WTC11 (cell line): ENCODE data around the gene COL5A1. TPM values are rescaled to one million over a fixed set of nuclear protein-coding genes. Genes with fewer than 3 reads are reported as not detected.

Experiments used
- ATAC-seq: fragments of 200-7000 bp; cut with Tn5 transposase; 2 replicates; pipeline ENCODE4 v1.10.0; 2021; ENCODE audit warnings: mild to moderate bottlenecking, moderate library complexity
- CTCF ChIA-PET: fragments of 300-600 bp; sonication (Branson Sonifier 250); formaldehyde crosslinking; loops from one replicate; lab custom pipeline; 2021; ENCODE audit warnings: antibody characterized with exemption; lab: Charles Lee
- POLR2A ChIA-PET: fragments of 350-600 bp; sonication (Branson Sonifier 250); formaldehyde crosslinking; loops from one replicate; lab custom pipeline; 2021; ENCODE audit warnings: antibody characterized with exemption; lab: Charles Lee
- DNase-seq: peaks from one replicate; pipeline ENCODE4 v3.0.0; 2021; ENCODE audit warnings: low spot score
- H3K27ac Mint-ChIP-seq: 2 replicates; pipeline ENCODE4 v1.8.0; 2021; ENCODE audit warnings: mixed read lengths
- H3K27me3 Mint-ChIP-seq: 2 replicates; pipeline ENCODE4 v1.8.0; 2021; ENCODE audit warnings: low read depth, mild to moderate bottlenecking, moderate library complexity, mixed read lengths
- H3K36me3 Mint-ChIP-seq: 2 replicates; pipeline ENCODE4 v1.8.0; 2021; ENCODE audit warnings: mixed read lengths
- H3K4me1 Mint-ChIP-seq: 2 replicates; pipeline ENCODE4 v1.8.0; 2022; ENCODE audit warnings: mixed read lengths
- H3K4me3 Mint-ChIP-seq: 2 replicates; pipeline ENCODE4 v1.8.0; 2021; ENCODE audit warnings: mild to moderate bottlenecking, moderate library complexity, mixed read lengths
- H3K9me3 Mint-ChIP-seq: 2 replicates; pipeline ENCODE4 v1.8.0; 2021; ENCODE audit warnings: mixed read lengths
- CREB1 ChIP-seq: sonication (generic); formaldehyde crosslinking; IDR thresholded peaks from 2 replicates; pipeline ENCODE4 v1.8.0; 2023; ENCODE audit warnings: mild to moderate bottlenecking, missing genetic modification reagents
- CREM ChIP-seq: sonication (generic); formaldehyde crosslinking; IDR thresholded peaks from 2 replicates; pipeline ENCODE4 v1.8.1; 2022; ENCODE audit warnings: mild to moderate bottlenecking, missing genetic modification reagents, moderate library complexity
- CTCF ChIP-seq: fragments of 200-600 bp; IDR thresholded peaks from 2 replicates; pipeline ENCODE4 v1.8.0; 2022; ENCODE audit warnings: antibody characterized with exemption
- EMX1 ChIP-seq: fragments of 250-450 bp; sonication (Bioruptor Pico); IDR thresholded peaks from 2 replicates; pipeline ENCODE4 v1.8.0; 2021; ENCODE audit warnings: mild to moderate bottlenecking
- FOXP1 ChIP-seq: sonication (generic); formaldehyde crosslinking; IDR thresholded peaks from 2 replicates; pipeline ENCODE4 v1.8.0; 2022; ENCODE audit warnings: missing genetic modification reagents, mild to moderate bottlenecking, moderate library complexity, borderline replicate concordance
- GRHL2 ChIP-seq: fragments of 250-450 bp; sonication (Bioruptor Pico); IDR thresholded peaks from 2 replicates; pipeline ENCODE4 v1.8.0; 2022; ENCODE audit warnings: mild to moderate bottlenecking, moderate library complexity; ENCODE audit not compliant: insufficient replicate concordance, severe bottlenecking
- HMGA2 ChIP-seq: fragments of 250-450 bp; sonication (Bioruptor Pico); IDR thresholded peaks from 2 replicates; pipeline ENCODE4 v1.4.0; 2021; ENCODE audit warnings: mild to moderate bottlenecking, moderate library complexity
- JUN ChIP-seq: sonication (generic); formaldehyde crosslinking; IDR thresholded peaks from 2 replicates; pipeline ENCODE4 v1.8.0; 2023; ENCODE audit warnings: mild to moderate bottlenecking, missing genetic modification reagents
- NFYB ChIP-seq: sonication (generic); formaldehyde crosslinking; conservative IDR thresholded peaks from 2 replicates; pipeline ENCODE4 v1.8.0; 2022; ENCODE audit warnings: low read depth, missing genetic modification reagents
- NR3C1 ChIP-seq: sonication (generic); formaldehyde crosslinking; conservative IDR thresholded peaks from 2 replicates; pipeline ENCODE4 v1.8.1; 2023; ENCODE audit warnings: low read depth, mild to moderate bottlenecking, missing genetic modification reagents
- OVOL2 ChIP-seq: fragments of 250-450 bp; sonication (Bioruptor Pico); IDR thresholded peaks from 2 replicates; pipeline ENCODE4 v1.9.0; 2021; ENCODE audit warnings: mild to moderate bottlenecking, borderline replicate concordance
- PRDM15 ChIP-seq: sonication (generic); formaldehyde crosslinking; IDR thresholded peaks from 2 replicates; pipeline ENCODE4 v1.8.0; 2022; ENCODE audit warnings: missing genetic modification reagents
- RORB ChIP-seq: fragments of 250-450 bp; sonication (Bioruptor Pico); IDR thresholded peaks from 2 replicates; pipeline ENCODE4 v1.9.0; 2021; ENCODE audit warnings: mild to moderate bottlenecking
- SMAD3 ChIP-seq: sonication (generic); formaldehyde crosslinking; IDR thresholded peaks from 2 replicates; pipeline ENCODE4 v1.8.0; 2022; ENCODE audit warnings: missing genetic modification reagents, mild to moderate bottlenecking, borderline replicate concordance
- SMAD4 ChIP-seq: sonication (generic); formaldehyde crosslinking; IDR thresholded peaks from 2 replicates; pipeline ENCODE4 v1.8.0; 2022; ENCODE audit warnings: mild to moderate bottlenecking, missing genetic modification reagents
- TCF7 ChIP-seq: sonication (generic); formaldehyde crosslinking; IDR thresholded peaks from 2 replicates; pipeline ENCODE4 v1.8.0; 2022; ENCODE audit warnings: mild to moderate bottlenecking, low read depth, missing genetic modification reagents, moderate library complexity
- ZBTB21 ChIP-seq: sonication (generic); formaldehyde crosslinking; IDR thresholded peaks from 2 replicates; pipeline ENCODE4 v1.8.1; 2023; ENCODE audit warnings: mild to moderate bottlenecking, missing genetic modification reagents, borderline replicate concordance
- ZNF121 ChIP-seq: sonication (generic); formaldehyde crosslinking; IDR thresholded peaks from 2 replicates; pipeline ENCODE4 v1.8.0; 2023; ENCODE audit warnings: missing genetic modification reagents
- ZNF232 ChIP-seq: sonication (generic); formaldehyde crosslinking; IDR thresholded peaks from 2 replicates; pipeline ENCODE4 v1.8.0; 2022; ENCODE audit warnings: mild to moderate bottlenecking, missing genetic modification reagents
- ZNF263 ChIP-seq: sonication (generic); formaldehyde crosslinking; IDR thresholded peaks from 2 replicates; pipeline ENCODE4 v1.8.1; 2022; ENCODE audit warnings: low read depth, mild to moderate bottlenecking, moderate library complexity, missing genetic modification reagents
- ZNF416 ChIP-seq: fragments of 250-450 bp; sonication (Bioruptor Pico); IDR thresholded peaks from 2 replicates; pipeline ENCODE4 v1.9.0; 2021; ENCODE audit warnings: mild to moderate bottlenecking, inconsistent platforms
- total RNA-seq: library from RNA; stranded (reverse); gene quantifications from 3 replicates; pipeline ENCODE4 v1.2.3, GENCODE V29; 2021
- TF ChIP-seq, protein P1 (sequence below): fragments of 250-450 bp; sonication (Bioruptor Pico); IDR thresholded peaks from 2 replicates; pipeline ENCODE4 v1.9.0; 2021; ENCODE audit warnings: mild to moderate bottlenecking

COL5A1 gene
- total RNA-seq, 1 experiment from 2014 or later = 13.5 TPM

DNA sequence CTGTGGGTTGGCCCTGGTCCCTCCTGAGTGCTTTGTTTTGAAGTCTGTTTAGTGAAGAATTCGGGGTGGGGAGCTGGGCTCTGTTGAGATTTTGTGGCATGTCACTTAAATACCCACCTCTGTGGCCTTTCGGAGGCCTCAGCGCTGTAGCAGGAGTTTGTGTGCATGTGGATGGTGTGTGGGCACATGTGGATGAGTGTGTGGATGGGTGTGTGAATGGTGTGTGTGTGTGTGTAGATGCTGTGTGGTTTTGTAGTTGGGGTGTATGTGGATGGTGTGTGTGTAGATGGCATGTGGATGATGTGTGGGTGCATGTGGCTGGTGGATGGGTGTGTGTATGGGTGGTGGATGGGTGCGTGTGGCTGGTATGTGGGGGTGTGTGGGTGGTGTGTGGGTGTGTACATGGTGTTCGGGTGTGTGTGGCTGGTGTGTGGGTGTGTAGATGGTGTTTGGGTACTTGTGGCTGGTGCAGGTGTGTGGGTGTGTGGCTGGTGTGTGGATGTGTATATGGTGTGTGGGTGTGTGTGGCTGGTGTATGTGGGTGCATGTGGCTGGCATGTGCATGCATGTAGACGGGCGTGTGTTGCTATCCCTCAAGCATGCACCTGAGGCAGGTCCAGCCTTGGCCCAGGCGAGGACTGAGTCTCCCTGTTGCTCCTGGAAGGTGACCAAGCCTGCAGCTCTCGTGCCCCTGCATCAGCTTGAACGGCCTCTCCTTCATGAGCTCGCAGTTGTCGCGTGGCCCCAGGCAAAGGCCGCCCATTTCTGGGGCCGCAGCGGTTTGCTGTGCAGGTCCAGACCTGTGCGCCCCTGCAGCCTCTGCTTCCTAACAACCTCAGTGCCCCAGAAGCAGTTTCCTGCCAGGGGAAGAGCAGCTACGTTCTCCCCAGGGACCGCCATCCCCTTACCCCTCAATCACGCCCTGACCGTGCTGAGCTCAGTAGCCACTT is 185.0 kb downstream of the COL5A1 start:
- Mint-ChIP-seq H3K27ac (0 out of 2 replicates have a peak overlapping the region, but pooled peaks have one; percentile 36), H3K4me3 (no peak overlapping the region), H3K4me1 (no peaks in the 10 kb centered on the region), H3K27me3 (no peaks in the 10 kb centered on the region), H3K9me3 (no peaks in the 10 kb centered on the region), H3K36me3 (no peaks in the 10 kb centered on the region)
- CTCF ChIA-PET = interaction anchor here (1.5 to 2.3 kb wide), 2 partner anchors 13 to 48 kb away, joined by 3 to 6 read pairs; no protein-coding TSS in a partner anchor
- TF ChIP-seq FOXP1 = 0 out of 2 replicates have a peak, but pooled peaks have one; percentile 36
- TF ChIP-seq ZBTB21 = no peak
- TF ChIP-seq ZNF232 (CRISPR knock-in tag) = no peak
- no peak for TF ChIP-seq SMAD3 (CRISPR knock-in tag)
- no peak for TF ChIP-seq CREB1 (CRISPR knock-in tag)
- TF ChIP-seq JUN (CRISPR knock-in tag) = no peak
- TF ChIP-seq CREM (CRISPR knock-in tag) = no peak
- ATAC-seq (no peak), DNase-seq (no peak)
- POLR2A ChIA-PET = no interaction called here

DNA sequence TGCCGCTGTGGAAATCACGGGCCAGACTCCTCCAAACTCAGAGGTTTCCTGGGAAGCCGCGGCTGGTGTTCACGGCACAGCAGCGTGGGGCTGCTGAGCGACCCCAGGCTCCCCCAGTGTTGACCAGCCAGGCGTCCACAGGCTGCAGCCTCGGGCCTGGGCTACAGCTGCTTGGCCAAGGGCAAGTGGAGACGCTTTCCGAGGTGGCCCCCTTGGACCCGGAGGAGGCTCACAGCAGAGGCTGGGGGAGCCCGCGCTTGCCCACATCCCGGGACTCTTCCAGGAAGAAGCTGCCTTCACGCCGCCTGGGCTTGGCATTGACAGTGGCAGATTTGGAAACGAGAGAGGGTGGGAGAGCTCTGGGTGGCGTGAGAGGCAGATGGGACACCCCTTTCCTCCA is 186.0 kb downstream of the COL5A1 start:
- POLR2A ChIA-PET = no interaction called here
- ATAC-seq (no peak), DNase-seq (no peak)
- Mint-ChIP-seq H3K27ac (peak overlapping the region; percentile 36), H3K4me1 (no peaks in the 10 kb centered on the region), H3K4me3 (no peak overlapping the region), H3K36me3 (no peaks in the 10 kb centered on the region), H3K27me3 (no peaks in the 10 kb centered on the region), H3K9me3 (no peaks in the 10 kb centered on the region)
- TF ChIP-seq NR3C1 (CRISPR knock-in tag) = no peak
- TF ChIP-seq NFYB (CRISPR knock-in tag) = no peak
- TF ChIP-seq, protein P1, sequence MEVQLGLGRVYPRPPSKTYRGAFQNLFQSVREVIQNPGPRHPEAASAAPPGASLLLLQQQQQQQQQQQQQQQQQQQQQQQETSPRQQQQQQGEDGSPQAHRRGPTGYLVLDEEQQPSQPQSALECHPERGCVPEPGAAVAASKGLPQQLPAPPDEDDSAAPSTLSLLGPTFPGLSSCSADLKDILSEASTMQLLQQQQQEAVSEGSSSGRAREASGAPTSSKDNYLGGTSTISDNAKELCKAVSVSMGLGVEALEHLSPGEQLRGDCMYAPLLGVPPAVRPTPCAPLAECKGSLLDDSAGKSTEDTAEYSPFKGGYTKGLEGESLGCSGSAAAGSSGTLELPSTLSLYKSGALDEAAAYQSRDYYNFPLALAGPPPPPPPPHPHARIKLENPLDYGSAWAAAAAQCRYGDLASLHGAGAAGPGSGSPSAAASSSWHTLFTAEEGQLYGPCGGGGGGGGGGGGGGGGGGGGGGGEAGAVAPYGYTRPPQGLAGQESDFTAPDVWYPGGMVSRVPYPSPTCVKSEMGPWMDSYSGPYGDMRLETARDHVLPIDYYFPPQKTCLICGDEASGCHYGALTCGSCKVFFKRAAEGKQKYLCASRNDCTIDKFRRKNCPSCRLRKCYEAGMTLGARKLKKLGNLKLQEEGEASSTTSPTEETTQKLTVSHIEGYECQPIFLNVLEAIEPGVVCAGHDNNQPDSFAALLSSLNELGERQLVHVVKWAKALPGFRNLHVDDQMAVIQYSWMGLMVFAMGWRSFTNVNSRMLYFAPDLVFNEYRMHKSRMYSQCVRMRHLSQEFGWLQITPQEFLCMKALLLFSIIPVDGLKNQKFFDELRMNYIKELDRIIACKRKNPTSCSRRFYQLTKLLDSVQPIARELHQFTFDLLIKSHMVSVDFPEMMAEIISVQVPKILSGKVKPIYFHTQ (CRISPR knock-in tag) = no peak
- TF ChIP-seq CREM (CRISPR knock-in tag) = no peak
- TF ChIP-seq SMAD4 (CRISPR knock-in tag) = no peak
- no peak for TF ChIP-seq PRDM15 (CRISPR knock-in tag)
- TF ChIP-seq ZNF121 = no peak
- no peak for TF ChIP-seq RORB (CRISPR knock-in tag)
- no peak for TF ChIP-seq GRHL2 (CRISPR knock-in tag)
- TF ChIP-seq CTCF = no peak
- no peak for TF ChIP-seq HMGA2 (CRISPR knock-in tag)
- no peak for TF ChIP-seq EMX1
- TF ChIP-seq OVOL2 = no peak
- no peak for TF ChIP-seq ZNF416 (CRISPR knock-in tag)
- no peak for TF ChIP-seq ZNF263
- TF ChIP-seq TCF7 = no peak
- TF ChIP-seq SMAD3 (CRISPR knock-in tag) = no peak
- CTCF ChIA-PET = interaction anchor here (1.5 to 2.3 kb wide), 2 partner anchors 12 to 49 kb away, joined by 3 to 6 read pairs; no protein-coding TSS in a partner anchor
